Tibial artery (tissue), 4 donors: Measurements from ENCODE around the gene PITPNM3.
"Not testable (repeated sequence)": the region's sequence is repeated elsewhere in the genome, so short reads cannot be mapped to it uniquely, and the experiment has no call there.

Experiments used
- DNase-seq, 2 donors: peaks; one replicate each; pipeline ENCODE4 v3.0.0-alpha.2; 2019
- H3K27ac ChIP-seq, 2 donors: fragments of 200-600 bp; sonication (generic) in 1 of 2; 1 replicate in 1 of 2; 2 replicates in 1 of 2; pipeline ENCODE4 v1.5.1; 2018 to 2019; ENCODE audit warnings: mild to moderate bottlenecking in 1 of 2
- H3K27me3 ChIP-seq, 2 donors: fragments of 200-600 bp; sonication (generic) in 1 of 2; one replicate each; pipeline versions ENCODE4 v1.5.1 to v1.6.0; 2016 to 2019
- H3K36me3 ChIP-seq, 3 donors: fragments of 200-600 bp; sonication (generic) in 2 of 3; one replicate each; pipeline ENCODE4 v1.5.1; 2016 to 2019; ENCODE audit warnings: mild to moderate bottlenecking in 2 of 3
- H3K4me1 ChIP-seq, 4 donors: fragments of 200-600 bp; sonication (generic) in 2 of 4; 1 replicate in 3 of 4; 2 replicates in 1 of 4; pipeline ENCODE4 v1.5.1; 2016 to 2019
- H3K4me3 ChIP-seq, 2 donors: fragments of 200-600 bp; sonication (generic) in 1 of 2; 1 replicate in 1 of 2; 2 replicates in 1 of 2; pipeline ENCODE4 v1.5.1; 2018 to 2019; ENCODE audit warnings: mild to moderate bottlenecking in 2 of 2
- H3K9me3 ChIP-seq, 3 donors: fragments of 200-600 bp; sonication (generic) in 1 of 3; one replicate each; pipeline ENCODE4 v1.5.1; 2016 to 2019
- CTCF ChIP-seq, 2 experiments: fragments of 200-600 bp in 1 of 2; fragments of 450-650 bp in 1 of 2; IDR thresholded peaks; one replicate each; pipeline ENCODE4 v1.5.1; 2017 to 2019; ENCODE audit warnings: antibody characterized with exemption in 2 of 2, mild to moderate bottlenecking in 1 of 2, moderate library complexity in 1 of 2
- intact Hi-C: fragments of 100-400 bp; cut with DNase I; formaldehyde crosslinking; loops from one replicate; pipeline ENCODE4 v1.15.0; 2023; ENCODE audit warnings: low total_unique reads

Gene PITPNM3

GRCh38 chr17:6597727-6598126 is 41.4 kb upstream of the PITPNM3 start:
- TF ChIP-seq CTCF (IDR thresholded peaks at IDR 0.05), result no peak
- Histone ChIP-seq H3K27ac (no peak overlapping the region), H3K36me3 (peaks cover 47 to 77% (median 64%) of the 10 kb centered on the region in 3 donors), H3K27me3 (no peaks in the 10 kb centered on the region), H3K4me3 (no peak overlapping the region), H3K9me3 (no peaks in the 10 kb centered on the region), H3K4me1 (no peaks in the 10 kb centered on the region)
- intact Hi-C loops, result no loop called here
- no peak for DNase-seq

- no peak for DNase-seq
- H3K4me3 ChIP-seq, result no peak overlapping the region
Measured at GRCh38 chr17:6596941-6597340, 40.6 kb upstream of the PITPNM3 start.

GRCh38 chr17:6596511-6596910 is 40.2 kb upstream of the PITPNM3 start:
- H3K27ac ChIP-seq, result no peak overlapping the region
- peaks cover 56 to 87% (median 68%) of the 10 kb centered on the region in 3 donors for H3K36me3 ChIP-seq
- H3K4me3 ChIP-seq, result no peak overlapping the region
- no peak for DNase-seq
- H3K4me1 ChIP-seq, result no peaks in the 10 kb centered on the region
- TF ChIP-seq CTCF (IDR thresholded peaks at IDR 0.05), result no peak
- intact Hi-C loops, result no loop called here
- no peaks in the 10 kb centered on the region for H3K9me3 ChIP-seq
- H3K27me3 ChIP-seq, result no peaks in the 10 kb centered on the region

More at GRCh38 chr17:6596941-6597340, 40.6 kb upstream of the PITPNM3 start:
- Histone ChIP-seq H3K4me1 (no peaks in the 10 kb centered on the region), H3K36me3 (peaks cover 51 to 83% (median 65%) of the 10 kb centered on the region in 3 donors), H3K27me3 (no peaks in the 10 kb centered on the region), H3K27ac (no peak overlapping the region), H3K9me3 (no peaks in the 10 kb centered on the region)
- TF ChIP-seq CTCF (IDR thresholded peaks at IDR 0.05), result no peak
- intact Hi-C loops, result no loop called here

GRCh38 chr17:6596081-6596480 is 39.7 kb upstream of the PITPNM3 start:
- Histone ChIP-seq H3K4me1 (no peaks in the 10 kb centered on the region), H3K36me3 (peaks cover 60 to 86% (median 72%) of the 10 kb centered on the region in 3 donors), H3K27me3 (no peaks in the 10 kb centered on the region), H3K4me3 (no peak overlapping the region), H3K9me3 (no peaks in the 10 kb centered on the region), H3K27ac (no peak overlapping the region)
- no peak for TF ChIP-seq CTCF (IDR thresholded peaks at IDR 0.05)
- intact Hi-C loops, result no loop called here
- no peak for DNase-seq

- H3K27me3 ChIP-seq, H3K27ac ChIP-seq, H3K9me3 ChIP-seq, H3K4me1 ChIP-seq, H3K4me3 ChIP-seq, intact Hi-C loops, DNase-seq: not testable (repeated sequence)
- H3K36me3 ChIP-seq, result peaks cover 74 to 86% (median 84%) of the 10 kb centered on the region in 3 donors
Measured at GRCh38 chr17:6593371-6593770, 37.0 kb upstream of the PITPNM3 start.

- H3K27ac ChIP-seq, result no peak overlapping the region
- H3K4me3 ChIP-seq, result no peak overlapping the region
- peaks cover 84 to 88% (median 87%) of the 10 kb centered on the region in 3 donors for H3K36me3 ChIP-seq
- H3K9me3 ChIP-seq, result no peaks in the 10 kb centered on the region
- H3K27me3 ChIP-seq, result no peaks in the 10 kb centered on the region
- intact Hi-C loops, result no loop called here
- TF ChIP-seq CTCF (IDR thresholded peaks at IDR 0.05), result no peak
- no peaks in the 10 kb centered on the region for H3K4me1 ChIP-seq
- no peak for DNase-seq
Measured at GRCh38 chr17:6592173-6592572, 35.8 kb upstream of the PITPNM3 start.
